Measurements from ENCODE around the gene EHMT1. TPM values are rescaled to one million over a fixed set of nuclear protein-coding genes. Genes with fewer than 3 reads are reported as not detected.
"Not testable (repeated sequence)": the region's sequence is repeated elsewhere in the genome, so short reads cannot be mapped to it uniquely, and the experiment has no call there.

The EHMT1 gene
- total RNA-seq, 6 experiments from 2014 or later, result 41.0 to 116 (median 46.9) TPM

DNA sequence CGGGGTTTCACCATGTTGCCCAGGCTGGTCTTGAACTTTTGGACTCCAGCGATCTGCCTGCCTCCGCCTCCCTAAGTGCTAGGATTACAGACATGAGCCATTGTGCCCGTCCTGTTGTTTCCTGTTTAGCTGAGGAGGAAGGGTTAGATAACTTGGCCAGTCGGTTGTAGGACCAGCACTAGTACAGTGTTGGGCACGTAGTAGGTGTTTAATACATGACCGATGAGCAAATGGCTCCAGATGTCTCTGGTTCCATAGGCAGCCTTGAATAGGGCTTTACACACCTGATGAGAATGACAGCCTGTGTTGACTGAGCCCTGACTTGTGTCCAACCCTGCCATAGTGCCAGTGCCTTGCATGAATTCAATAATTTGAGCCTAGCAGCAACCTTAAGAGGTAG, 1.8 kb downstream of the EHMT1 start:
- H3K27ac Mint-ChIP-seq, result no peak overlapping the region
- peaks cover 31% of the 10 kb centered on the region for H3K4me1 Mint-ChIP-seq (ENCODE audit: low read depth)

DNA sequence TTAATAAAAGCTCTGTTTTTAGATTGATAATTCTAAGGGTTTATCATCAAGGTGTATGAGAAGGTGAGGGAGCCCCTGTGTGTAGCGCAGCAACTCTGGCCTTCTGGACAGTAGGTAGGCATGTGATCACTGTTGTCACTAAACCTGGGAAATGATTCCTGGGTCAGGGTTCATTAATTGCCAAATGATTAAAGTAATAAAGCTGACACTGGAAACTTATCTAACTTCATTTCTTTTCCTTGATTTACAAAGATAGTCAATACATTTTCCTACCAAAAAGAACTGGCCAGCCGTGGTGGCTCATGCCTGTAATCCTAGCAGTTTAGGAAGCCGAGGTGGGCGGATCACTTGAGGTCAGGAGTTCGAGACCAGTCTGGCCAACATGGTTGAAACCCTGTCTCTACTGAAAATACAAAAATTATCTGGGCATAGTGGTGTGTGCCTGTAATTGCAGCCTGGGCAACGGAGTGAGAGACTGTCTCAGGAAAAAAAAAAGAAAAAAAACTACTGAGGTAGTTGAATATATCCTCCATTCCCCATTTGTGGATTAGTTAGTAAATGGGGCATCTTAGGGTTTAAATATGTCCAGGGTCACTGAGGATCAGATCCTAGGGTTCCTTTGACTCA, 2.4 kb downstream of the EHMT1 start:
- Mint-ChIP-seq H3K36me3 (ENCODE audit: low read depth) (peaks cover 16% of the 10 kb centered on the region), H3K9me3 (no peaks in the 10 kb centered on the region), H3K4me3 (no peak overlapping the region; the same call in 1 of the 2 replicates), H3K27me3 (ENCODE audit: insufficient read depth) (peaks cover 7% of the 10 kb centered on the region), H3K27ac (peak overlapping the region; percentile 31; the same call in 1 of the 2 replicates), H3K4me1 (ENCODE audit: low read depth) (peaks cover 31% of the 10 kb centered on the region)
- TF ChIP-seq, protein P1, sequence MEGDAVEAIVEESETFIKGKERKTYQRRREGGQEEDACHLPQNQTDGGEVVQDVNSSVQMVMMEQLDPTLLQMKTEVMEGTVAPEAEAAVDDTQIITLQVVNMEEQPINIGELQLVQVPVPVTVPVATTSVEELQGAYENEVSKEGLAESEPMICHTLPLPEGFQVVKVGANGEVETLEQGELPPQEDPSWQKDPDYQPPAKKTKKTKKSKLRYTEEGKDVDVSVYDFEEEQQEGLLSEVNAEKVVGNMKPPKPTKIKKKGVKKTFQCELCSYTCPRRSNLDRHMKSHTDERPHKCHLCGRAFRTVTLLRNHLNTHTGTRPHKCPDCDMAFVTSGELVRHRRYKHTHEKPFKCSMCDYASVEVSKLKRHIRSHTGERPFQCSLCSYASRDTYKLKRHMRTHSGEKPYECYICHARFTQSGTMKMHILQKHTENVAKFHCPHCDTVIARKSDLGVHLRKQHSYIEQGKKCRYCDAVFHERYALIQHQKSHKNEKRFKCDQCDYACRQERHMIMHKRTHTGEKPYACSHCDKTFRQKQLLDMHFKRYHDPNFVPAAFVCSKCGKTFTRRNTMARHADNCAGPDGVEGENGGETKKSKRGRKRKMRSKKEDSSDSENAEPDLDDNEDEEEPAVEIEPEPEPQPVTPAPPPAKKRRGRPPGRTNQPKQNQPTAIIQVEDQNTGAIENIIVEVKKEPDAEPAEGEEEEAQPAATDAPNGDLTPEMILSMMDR (IDR thresholded peaks at IDR 0.05), result peak; percentile 72
- peak; percentile 42 for DNase-seq

More for the DNA sequence above, 1.8 kb downstream of the EHMT1 start:
- H3K4me3 Mint-ChIP-seq, result peak overlapping the region; percentile 96
- H3K27me3 Mint-ChIP-seq (ENCODE audit: insufficient read depth), result peaks cover 7% of the 10 kb centered on the region
- TF ChIP-seq, protein P1 (IDR thresholded peaks at IDR 0.05), result no peak
- H3K36me3 Mint-ChIP-seq (ENCODE audit: low read depth), result peaks cover 16% of the 10 kb centered on the region
- DNase-seq, result no peak
- no peaks in the 10 kb centered on the region for H3K9me3 Mint-ChIP-seq

DNA sequence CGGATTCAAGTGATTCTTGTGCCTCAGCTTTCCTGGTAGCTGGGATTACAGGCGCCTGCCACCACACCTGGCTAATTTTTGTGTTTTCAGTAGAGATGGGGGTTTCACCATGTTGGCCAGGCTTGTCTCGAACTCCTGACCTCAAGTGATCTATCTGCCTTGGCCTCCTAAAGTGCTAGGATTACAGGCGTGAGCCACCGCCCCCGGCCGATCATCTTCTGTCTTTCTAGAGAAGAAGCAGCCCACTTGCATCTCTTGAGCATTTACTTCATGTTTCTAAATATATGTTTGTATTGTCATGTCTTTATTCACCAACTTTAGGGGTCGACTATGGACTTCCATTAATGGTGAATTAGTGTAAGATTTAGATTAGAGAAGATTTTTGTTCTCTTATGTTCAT, 3.4 kb downstream of the EHMT1 start:
- H3K9me3 Mint-ChIP-seq; DNase-seq; H3K27me3 Mint-ChIP-seq (ENCODE audit: insufficient read depth); H3K4me3 Mint-ChIP-seq: not testable (repeated sequence)
- Mint-ChIP-seq H3K4me1 (ENCODE audit: low read depth) (peaks cover 29% of the 10 kb centered on the region), H3K27ac (peak overlapping the region; percentile 43), H3K36me3 (ENCODE audit: low read depth) (peaks cover 15% of the 10 kb centered on the region)

DNA sequence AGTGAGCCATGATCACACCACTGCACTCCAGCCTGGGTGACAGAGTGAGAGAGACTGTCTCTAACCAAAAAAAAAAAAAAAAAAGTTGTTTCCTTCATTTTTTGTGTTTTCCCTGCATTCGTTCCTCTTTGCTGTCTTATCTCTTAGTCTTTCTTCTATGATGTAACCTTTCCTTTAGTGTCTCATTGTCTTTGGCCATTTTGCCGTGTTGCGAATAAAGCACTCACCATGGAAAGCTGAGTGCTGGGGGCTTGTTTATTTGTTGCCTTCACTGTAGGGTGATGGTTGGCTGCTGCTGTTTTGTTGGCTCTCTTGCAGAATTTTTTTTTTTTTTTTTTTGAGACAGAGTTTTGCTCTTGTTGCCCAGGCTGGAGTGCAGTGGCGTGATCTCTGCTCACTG, 7.7 kb downstream of the EHMT1 start:
- TF ChIP-seq, protein P1 (IDR thresholded peaks at IDR 0.05), result no peak
- peaks cover 26% of the 10 kb centered on the region for H3K4me1 Mint-ChIP-seq (ENCODE audit: low read depth)
- DNase-seq, result no peak
- peaks cover 7% of the 10 kb centered on the region for H3K36me3 Mint-ChIP-seq (ENCODE audit: low read depth)
- H3K9me3 Mint-ChIP-seq, result no peaks in the 10 kb centered on the region
- peaks cover 1% of the 10 kb centered on the region; the same call in 1 of the 2 replicates for H3K27me3 Mint-ChIP-seq (ENCODE audit: insufficient read depth)
- no peak overlapping the region for H3K4me3 Mint-ChIP-seq
- H3K27ac Mint-ChIP-seq, result no peak overlapping the region

DNA sequence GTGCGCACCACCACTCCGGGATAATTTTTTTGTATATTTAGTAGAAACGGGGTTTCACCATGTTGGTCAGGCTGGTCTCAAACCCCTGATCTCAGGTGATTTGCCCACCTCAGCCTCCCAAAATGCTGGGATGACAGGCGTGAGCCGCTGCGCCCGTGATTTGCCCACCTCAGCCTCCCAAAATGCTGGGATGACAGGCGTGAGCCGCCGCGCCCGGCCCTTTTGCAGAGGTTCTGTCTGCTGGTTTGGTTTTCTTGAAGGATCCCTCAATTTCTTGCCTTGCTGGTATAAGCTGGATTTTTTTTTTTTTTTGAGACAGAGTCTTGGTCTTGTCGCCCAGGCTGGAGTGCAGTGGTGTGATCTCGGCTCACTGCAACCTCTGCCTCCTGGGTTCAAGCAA, 8.6 kb downstream of the EHMT1 start:
- H3K9me3 Mint-ChIP-seq; H3K27ac Mint-ChIP-seq; H3K36me3 Mint-ChIP-seq (ENCODE audit: low read depth); H3K27me3 Mint-ChIP-seq (ENCODE audit: insufficient read depth); H3K4me3 Mint-ChIP-seq; DNase-seq: not testable (repeated sequence)
- peaks cover 25% of the 10 kb centered on the region for H3K4me1 Mint-ChIP-seq (ENCODE audit: low read depth)

DNA sequence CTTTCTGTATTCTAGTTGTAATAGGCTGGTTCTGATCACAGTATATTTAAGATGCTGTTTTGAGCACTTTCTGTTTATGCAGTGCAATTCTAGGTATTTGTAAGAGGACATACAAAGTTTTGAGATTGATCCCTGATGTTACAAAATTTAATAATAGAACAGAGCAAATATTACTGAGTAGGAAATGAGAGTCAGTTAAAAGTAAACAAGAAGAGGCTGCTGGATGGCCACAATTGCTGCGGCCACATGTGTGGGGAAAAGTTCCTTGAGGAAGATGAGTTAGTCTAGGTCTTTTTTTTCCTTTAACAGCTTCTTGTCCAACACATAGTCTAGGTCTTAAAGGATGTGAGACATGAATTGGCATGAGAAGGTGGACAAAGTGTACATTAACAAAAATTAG, 11.3 kb downstream of the EHMT1 start:
- peak overlapping the region; percentile 34 for H3K27ac Mint-ChIP-seq
- TF ChIP-seq, protein P1 (IDR thresholded peaks at IDR 0.05), result no peak
- no peak for DNase-seq
- H3K36me3 Mint-ChIP-seq (ENCODE audit: low read depth), result no peaks in the 10 kb centered on the region; the same call in 1 of the 2 replicates
- no peaks in the 10 kb centered on the region for H3K9me3 Mint-ChIP-seq
- peaks cover 25% of the 10 kb centered on the region for H3K4me1 Mint-ChIP-seq (ENCODE audit: low read depth)
- H3K4me3 Mint-ChIP-seq, result no peak overlapping the region
- H3K27me3 Mint-ChIP-seq (ENCODE audit: insufficient read depth), result no peaks in the 10 kb centered on the region

All from HFFc6 (cell line).